ENCODE results near the gene CHST11.

GRCh38 chr12:104496336-104496735, 39.6 kb downstream of the CHST11 start:
- TF ChIP-seq, protein P1, sequence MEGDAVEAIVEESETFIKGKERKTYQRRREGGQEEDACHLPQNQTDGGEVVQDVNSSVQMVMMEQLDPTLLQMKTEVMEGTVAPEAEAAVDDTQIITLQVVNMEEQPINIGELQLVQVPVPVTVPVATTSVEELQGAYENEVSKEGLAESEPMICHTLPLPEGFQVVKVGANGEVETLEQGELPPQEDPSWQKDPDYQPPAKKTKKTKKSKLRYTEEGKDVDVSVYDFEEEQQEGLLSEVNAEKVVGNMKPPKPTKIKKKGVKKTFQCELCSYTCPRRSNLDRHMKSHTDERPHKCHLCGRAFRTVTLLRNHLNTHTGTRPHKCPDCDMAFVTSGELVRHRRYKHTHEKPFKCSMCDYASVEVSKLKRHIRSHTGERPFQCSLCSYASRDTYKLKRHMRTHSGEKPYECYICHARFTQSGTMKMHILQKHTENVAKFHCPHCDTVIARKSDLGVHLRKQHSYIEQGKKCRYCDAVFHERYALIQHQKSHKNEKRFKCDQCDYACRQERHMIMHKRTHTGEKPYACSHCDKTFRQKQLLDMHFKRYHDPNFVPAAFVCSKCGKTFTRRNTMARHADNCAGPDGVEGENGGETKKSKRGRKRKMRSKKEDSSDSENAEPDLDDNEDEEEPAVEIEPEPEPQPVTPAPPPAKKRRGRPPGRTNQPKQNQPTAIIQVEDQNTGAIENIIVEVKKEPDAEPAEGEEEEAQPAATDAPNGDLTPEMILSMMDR (IDR thresholded peaks at IDR 0.05), result no peak
- TF ChIP-seq EZH2 (IDR thresholded peaks at IDR 0.05), result no peak

All from neural progenitor cell (in vitro differentiated cells).